T47D (cell line): ENCODE measurements around the gene IMPACT.

ENCODE experiments used
- DNase-seq, 2 experiments: peaks; one replicate each; pipeline versions ENCODE4 v3.0.0 to v3.0.0-alpha.2; 2011 to 2012; ENCODE audit warnings: low read depth in 1 of 2, low spot score in 1 of 2
- JUND ChIP-seq: IDR thresholded peaks from 2 replicates; pipeline ENCODE4 v1.6.1; 2012; ENCODE audit warnings: low read depth
- in situ Hi-C: cut with HindIII; loops from 2 replicates; pipeline ENCODE4 v1.10.0; 2016; ENCODE audit warnings: low sequenced_read_pairs, low pct_unique_long_range_greater_than_20kb

The IMPACT gene

GRCh38 chr18:24436939-24437338, 10.5 kb downstream of the IMPACT start:
- no peak for TF ChIP-seq JUND
- no peak for DNase-seq
- in situ Hi-C loops = no loop called here

- DNase-seq = no peak
- in situ Hi-C loops = no loop called here
- no peak for TF ChIP-seq JUND
Observed at GRCh38 chr18:24443870-24444269, 17.4 kb downstream of the IMPACT start.

GRCh38 chr18:24446453-24446852, 20.0 kb downstream of the IMPACT start:
- DNase-seq = no peak
- no peak for TF ChIP-seq JUND
- in situ Hi-C loops = no loop called here

GRCh38 chr18:24446953-24447538, 20.6 kb downstream of the IMPACT start:
- DNase-seq = peak in 1 of 2 experiments; percentile 15
- no peak for TF ChIP-seq JUND
- in situ Hi-C loops = no loop called here

GRCh38 chr18:24447961-24448360, 21.5 kb downstream of the IMPACT start:
- TF ChIP-seq JUND = no peak
- in situ Hi-C loops = no loop called here
- no peak for DNase-seq

GRCh38 chr18:24456549-24456948, 30.1 kb downstream of the IMPACT start:
- TF ChIP-seq JUND = no peak
- in situ Hi-C loops = no loop called here
- DNase-seq = no peak

- no peak for TF ChIP-seq JUND
- in situ Hi-C loops = no loop called here
- DNase-seq = no peak
Observed at GRCh38 chr18:24459772-24460171, 33.3 kb downstream of the IMPACT start.

GRCh38 chr18:24460388-24460787, 33.9 kb downstream of the IMPACT start, which contains the start of gene HRH4:
Gene HRH4, plus strand, starts transcription at chr18:24460637. Its CDS starts 92 bp downstream, at chr18:24460729.
- no peak for TF ChIP-seq JUND
- in situ Hi-C loops = no loop called here

GRCh38 chr18:24461996-24462395, 35.5 kb downstream of the IMPACT start:
- in situ Hi-C loops = no loop called here
- no peak for DNase-seq
- TF ChIP-seq JUND = no peak

More at GRCh38 chr18:24460388-24460787, 33.9 kb downstream of the IMPACT start, which contains the start of gene HRH4:
- no peak for DNase-seq

GRCh38 chr18:24462838-24463775, 36.6 kb downstream of the IMPACT start:
- TF ChIP-seq JUND = no peak
- no peak for DNase-seq
- in situ Hi-C loops = no loop called here

- no peak for DNase-seq
- in situ Hi-C loops = no loop called here
- TF ChIP-seq JUND = no peak
Observed at GRCh38 chr18:24465486-24465885, 39.0 kb downstream of the IMPACT start.

GRCh38 chr18:24466771-24467170, 40.3 kb downstream of the IMPACT start:
- in situ Hi-C loops = no loop called here
- no peak for DNase-seq
- no peak for TF ChIP-seq JUND

- DNase-seq = no peak
- in situ Hi-C loops = no loop called here
- no peak for TF ChIP-seq JUND
Observed at GRCh38 chr18:24470022-24470618, 43.6 kb downstream of the IMPACT start.
